SK-N-SH treated with all-trans-retinoic acid at 6 μM for 48 hours (cell line): ENCODE data around the gene ACE.

Experiments
- RARB ChIP-seq: fragments of 250-450 bp; sonication (Bioruptor Pico); IDR thresholded peaks from 2 replicates; pipeline ENCODE4 v1.8.0; 2021; ENCODE audit warnings: mild to moderate bottlenecking, moderate library complexity
- ZFP30 ChIP-seq: fragments of 450-650 bp; formaldehyde crosslinking; IDR thresholded peaks from 2 replicates; pipeline ENCODE4 v1.5.0; 2022; ENCODE audit warnings: mild to moderate bottlenecking, moderate library complexity

DNA sequence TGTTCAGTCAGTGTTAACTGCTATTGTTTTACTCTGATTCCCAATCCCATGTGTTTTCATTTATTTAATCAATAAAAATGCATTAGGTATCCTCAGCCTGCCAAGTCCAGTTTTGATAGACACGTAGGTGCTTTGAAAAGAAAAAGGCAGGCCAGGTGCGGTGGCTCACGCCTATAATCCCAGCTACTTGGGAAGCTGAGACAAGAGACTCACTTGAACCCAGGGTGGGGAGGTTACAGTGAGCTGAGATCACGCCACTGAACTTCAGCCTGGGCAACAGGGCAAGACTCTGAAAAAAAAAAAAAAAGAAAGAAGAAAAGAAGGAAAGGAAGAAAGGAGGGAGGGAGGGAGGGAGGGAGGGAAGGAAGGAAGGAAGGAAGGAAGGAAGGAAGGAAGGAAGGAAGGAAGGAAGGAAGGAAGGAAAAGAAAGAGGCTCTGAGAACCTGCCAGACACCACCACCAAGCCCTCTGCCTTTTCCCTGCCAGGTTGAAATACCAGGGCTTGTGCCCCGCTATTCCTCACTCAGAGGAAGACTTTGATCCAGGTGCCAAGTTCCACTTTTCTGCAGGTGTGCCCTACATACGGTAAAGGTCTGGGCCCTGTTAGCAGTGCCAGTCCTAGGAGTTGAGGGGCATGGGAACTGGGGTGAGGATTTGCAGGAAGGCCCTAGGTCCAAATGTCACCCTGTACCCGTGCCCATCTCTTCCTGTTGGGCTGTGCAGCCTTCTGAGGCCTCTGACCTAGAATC, 36.2 kb downstream of the ACE start:
- no peak for TF ChIP-seq RARB
- no peak for TF ChIP-seq ZFP30 (CRISPR knock-in tag)
